Nephron (organoid): ENCODE data around the gene ASPG.

Experiments used
- H3K27ac Mint-ChIP-seq, 3 experiments: 2 replicates each; pipeline ENCODE4 v1.8.0; 2020; ENCODE audit warnings: mixed read lengths in 3 of 3, mild to moderate bottlenecking in 2 of 3, moderate library complexity in 1 of 3
- H3K27me3 Mint-ChIP-seq: 2 replicates; pipeline ENCODE4 v1.8.0; 2021; ENCODE audit warnings: low read depth, mild to moderate bottlenecking, moderate library complexity, mixed read lengths
- H3K36me3 Mint-ChIP-seq: 2 replicates; pipeline ENCODE4 v1.8.0; 2020; ENCODE audit warnings: low read depth, mixed read lengths
- H3K4me1 Mint-ChIP-seq: 2 replicates; pipeline ENCODE4 v1.8.0; 2020; ENCODE audit warnings: mixed read lengths
- H3K4me3 Mint-ChIP-seq, 3 experiments: 2 replicates each; pipeline ENCODE4 v1.8.0; 2020; ENCODE audit warnings: mild to moderate bottlenecking in 3 of 3, mixed read lengths in 3 of 3, moderate library complexity in 2 of 3
- H3K9me3 Mint-ChIP-seq: 2 replicates; pipeline ENCODE4 v1.8.0; 2020; ENCODE audit warnings: mixed read lengths
- TF ChIP-seq, protein P1 (sequence below), 3 experiments: fragments of 200-600 bp; sonication (generic); IDR thresholded peaks; one replicate each; pipeline ENCODE4 v1.5.0; 2021; ENCODE audit warnings: antibody characterized with exemption in 3 of 3; ENCODE audit not compliant: unreplicated experiment in 3 of 3

Gene ASPG

GRCh38 chr14:104066719-104067295 lies 18.7 kb upstream of the ASPG start:
- TF ChIP-seq, protein P1, sequence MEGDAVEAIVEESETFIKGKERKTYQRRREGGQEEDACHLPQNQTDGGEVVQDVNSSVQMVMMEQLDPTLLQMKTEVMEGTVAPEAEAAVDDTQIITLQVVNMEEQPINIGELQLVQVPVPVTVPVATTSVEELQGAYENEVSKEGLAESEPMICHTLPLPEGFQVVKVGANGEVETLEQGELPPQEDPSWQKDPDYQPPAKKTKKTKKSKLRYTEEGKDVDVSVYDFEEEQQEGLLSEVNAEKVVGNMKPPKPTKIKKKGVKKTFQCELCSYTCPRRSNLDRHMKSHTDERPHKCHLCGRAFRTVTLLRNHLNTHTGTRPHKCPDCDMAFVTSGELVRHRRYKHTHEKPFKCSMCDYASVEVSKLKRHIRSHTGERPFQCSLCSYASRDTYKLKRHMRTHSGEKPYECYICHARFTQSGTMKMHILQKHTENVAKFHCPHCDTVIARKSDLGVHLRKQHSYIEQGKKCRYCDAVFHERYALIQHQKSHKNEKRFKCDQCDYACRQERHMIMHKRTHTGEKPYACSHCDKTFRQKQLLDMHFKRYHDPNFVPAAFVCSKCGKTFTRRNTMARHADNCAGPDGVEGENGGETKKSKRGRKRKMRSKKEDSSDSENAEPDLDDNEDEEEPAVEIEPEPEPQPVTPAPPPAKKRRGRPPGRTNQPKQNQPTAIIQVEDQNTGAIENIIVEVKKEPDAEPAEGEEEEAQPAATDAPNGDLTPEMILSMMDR (IDR thresholded peaks at IDR 0.05; ENCODE audit: unreplicated experiment in 3 of 3) = no peak
- Mint-ChIP-seq H3K4me3 (no peak overlapping the region), H3K27me3 (peaks cover 48% of the 10 kb centered on the region), H3K27ac (no peak overlapping the region), H3K4me1 (no peaks in the 10 kb centered on the region), H3K36me3 (no peaks in the 10 kb centered on the region), H3K9me3 (peaks cover 15% of the 10 kb centered on the region)

DNA sequence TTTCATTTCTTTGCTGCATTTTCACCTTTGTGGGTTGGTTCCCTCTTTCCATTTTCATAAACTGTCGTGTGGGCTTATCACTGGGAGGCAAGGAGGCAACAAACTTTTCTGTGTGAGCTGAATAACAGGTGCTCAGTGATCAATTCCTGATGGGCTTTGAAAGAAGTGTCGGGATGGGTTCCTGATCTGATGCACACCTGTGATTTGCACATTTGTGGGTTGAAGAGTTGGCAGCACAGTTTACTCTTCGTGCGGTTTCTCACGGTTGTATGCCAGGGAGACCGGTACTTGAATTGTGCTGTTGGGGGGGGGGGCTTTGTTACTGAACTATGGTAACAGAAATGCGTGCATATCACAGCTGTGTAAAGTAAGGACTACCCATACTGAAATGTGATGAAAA lies 16.0 kb upstream of the ASPG start:
- Mint-ChIP-seq H3K27ac (no peak overlapping the region), H3K27me3 (peaks cover 37% of the 10 kb centered on the region), H3K4me3 (no peak overlapping the region), H3K36me3 (no peaks in the 10 kb centered on the region), H3K9me3 (peaks cover 20% of the 10 kb centered on the region), H3K4me1 (no peaks in the 10 kb centered on the region)
- TF ChIP-seq, protein P1 (IDR thresholded peaks at IDR 0.05; ENCODE audit: unreplicated experiment in 3 of 3) = no peak

- Mint-ChIP-seq H3K36me3 (no peaks in the 10 kb centered on the region), H3K27ac (no peak overlapping the region), H3K27me3 (peaks cover 25% of the 10 kb centered on the region), H3K9me3 (peaks cover 8% of the 10 kb centered on the region), H3K4me3 (no peak overlapping the region), H3K4me1 (no peaks in the 10 kb centered on the region)
- TF ChIP-seq, protein P1 (IDR thresholded peaks at IDR 0.05; ENCODE audit: unreplicated experiment in 3 of 3) = no peak
Observed at GRCh38 chr14:104072586-104072985, 12.9 kb upstream of the ASPG start.

- Mint-ChIP-seq H3K4me1 (no peaks in the 10 kb centered on the region), H3K27ac (no peak overlapping the region), H3K9me3 (peaks cover 7% of the 10 kb centered on the region), H3K36me3 (no peaks in the 10 kb centered on the region), H3K27me3 (peaks cover 22% of the 10 kb centered on the region), H3K4me3 (no peak overlapping the region)
- TF ChIP-seq, protein P1 (IDR thresholded peaks at IDR 0.05; ENCODE audit: unreplicated experiment in 3 of 3) = no peak
Observed at GRCh38 chr14:104073764-104074163, 11.7 kb upstream of the ASPG start.

- Mint-ChIP-seq H3K9me3 (peaks cover 7% of the 10 kb centered on the region), H3K27ac (no peak overlapping the region), H3K36me3 (no peaks in the 10 kb centered on the region), H3K4me1 (no peaks in the 10 kb centered on the region), H3K27me3 (peaks cover 15% of the 10 kb centered on the region), H3K4me3 (no peak overlapping the region)
- TF ChIP-seq, protein P1 (IDR thresholded peaks at IDR 0.05; ENCODE audit: unreplicated experiment in 3 of 3) = peak; percentile 57 to 64 (median 62)
Observed at GRCh38 chr14:104075530-104076151, 9.9 kb upstream of the ASPG start.

GRCh38 chr14:104076743-104077142 lies 8.8 kb upstream of the ASPG start:
- TF ChIP-seq, protein P1 (IDR thresholded peaks at IDR 0.05; ENCODE audit: unreplicated experiment in 3 of 3) = no peak
- no peaks in the 10 kb centered on the region for H3K4me1 Mint-ChIP-seq
- peaks cover 15% of the 10 kb centered on the region for H3K27me3 Mint-ChIP-seq
- no peak overlapping the region for H3K27ac Mint-ChIP-seq
- no peaks in the 10 kb centered on the region for H3K36me3 Mint-ChIP-seq
- H3K4me3 Mint-ChIP-seq = no peak overlapping the region
- H3K9me3 Mint-ChIP-seq = peaks cover 7% of the 10 kb centered on the region
